A549 (cell line): ENCODE data around the gene OVOL3. TPM values are rescaled to one million over a fixed set of nuclear protein-coding genes. Genes with fewer than 3 reads are reported as not detected.
A peak's percentile ranks its signal among the peaks of the same experiment; 100 is the strongest.

ENCODE experiments used
- ATAC-seq, 2 experiments: fragments of 200-7000 bp in 1 of 2; fragments of >200 bp in 1 of 2; cut with Nextera tagmentation in 1 of 2; cut with Tn5 transposase in 1 of 2; 3 replicates each; pipeline versions ENCODE4 v1.8.0 to v1.9.1; 2018 to 2020; ENCODE audit warnings: mild to moderate bottlenecking in 1 of 2, moderate library complexity in 1 of 2
- CTCF ChIA-PET: fragments of 300-600 bp; sonication (Branson Sonifier 250); formaldehyde crosslinking; extraction: SDS; loops from one replicate; lab custom pipeline; 2021; ENCODE audit warnings: antibody characterized with exemption, inconsistent platforms; lab: Yijun Ruan, JAX
- POLR2A ChIA-PET: fragments of 350-600 bp; formaldehyde crosslinking; extraction: SDS; loops from one replicate; lab custom pipeline; 2021; ENCODE audit warnings: antibody characterized with exemption, inconsistent platforms; lab: Yijun Ruan, JAX
- DNase-seq, 2 experiments: peaks; one replicate each; pipeline versions ENCODE4 v3.0.0 to v3.0.0-alpha.2; 2011 to 2016; ENCODE audit warnings: low read depth in 1 of 2, low spot score in 1 of 2
- FAIRE-seq: peaks from 2 replicates; lab custom pipeline; 2011; peaks lifted over from hg19 to GRCh38; lab: Jason Lieb, UNC
- H3K27ac ChIP-seq, 2 experiments: fragments of >200 bp; sonication (Bioruptor Twin); formaldehyde crosslinking; 3 replicates each; pipeline ENCODE4 v1.5.1; 2016 to 2017
- H3K4me1 ChIP-seq: fragments of >200 bp; sonication (Bioruptor Twin); formaldehyde crosslinking; 3 replicates; pipeline ENCODE4 v1.6.1; 2016
- H3K4me2 ChIP-seq: fragments of >200 bp; sonication (Bioruptor Twin); formaldehyde crosslinking; 3 replicates; pipeline ENCODE4 v1.6.1; 2016
- H3K4me3 ChIP-seq: fragments of >200 bp; sonication (Bioruptor Twin); formaldehyde crosslinking; 3 replicates; pipeline ENCODE4 v1.5.1; 2016
- H3K9me3 ChIP-seq: fragments of >200 bp; sonication (Bioruptor Twin); formaldehyde crosslinking; 3 replicates; pipeline ENCODE4 v1.6.1; 2016
- ATOH8 ChIP-seq: fragments of 250-450 bp; sonication (Bioruptor Pico); IDR thresholded peaks from 2 replicates; pipeline ENCODE4 v1.5.0; 2020; ENCODE audit warnings: low read depth, mild to moderate bottlenecking, moderate library complexity
- CBX8 ChIP-seq: fragments of 200-600 bp; sonication (generic); IDR thresholded peaks from 2 replicates; pipeline ENCODE4 v1.6.1; 2016
- CHD2 ChIP-seq: fragments of 150-350 bp; IDR thresholded peaks from 2 replicates; pipeline ENCODE4 v1.6.1; 2014; ENCODE audit warnings: low read length; ENCODE audit not compliant: partially characterized antibody
- CHD4 ChIP-seq: fragments of 200-600 bp; sonication (generic); IDR thresholded peaks from 2 replicates; pipeline ENCODE4 v1.6.1; 2016; ENCODE audit warnings: antibody characterized with exemption, mild to moderate bottlenecking, borderline replicate concordance
- EHMT2 ChIP-seq: fragments of 200-600 bp; sonication (generic); IDR thresholded peaks from 2 replicates; pipeline ENCODE4 v1.6.1; 2016; ENCODE audit warnings: antibody characterized with exemption, low read depth, mild to moderate bottlenecking, moderate library complexity
- EP300 ChIP-seq, 2 experiments: fragments of >200 bp; sonication (Bioruptor Twin); formaldehyde crosslinking; IDR thresholded peaks; 2 replicates in 1 of 2; 3 replicates in 1 of 2; pipeline ENCODE4 v1.6.1; 2016 to 2017
- FOSB ChIP-seq: fragments of 250-450 bp; sonication (Bioruptor Pico); IDR thresholded peaks from 2 replicates; pipeline ENCODE4 v1.5.0; 2020; ENCODE audit warnings: mild to moderate bottlenecking, moderate library complexity
- GATA3 ChIP-seq: IDR thresholded peaks from 2 replicates; pipeline ENCODE4 v1.6.1; 2012; ENCODE audit warnings: borderline replicate concordance
- HOXA7 ChIP-seq: fragments of 250-450 bp; sonication (Bioruptor Pico); IDR thresholded peaks from 2 replicates; pipeline ENCODE4 v1.5.0; 2020; ENCODE audit warnings: mild to moderate bottlenecking, moderate library complexity
- HOXB13 ChIP-seq: fragments of 250-450 bp; sonication (Bioruptor Pico); IDR thresholded peaks from 2 replicates; pipeline ENCODE4 v1.5.0; 2020; ENCODE audit warnings: low read depth, mild to moderate bottlenecking, moderate library complexity
- HOXB5 ChIP-seq: fragments of 250-450 bp; sonication (Bioruptor Pico); IDR thresholded peaks from 2 replicates; pipeline ENCODE4 v1.5.0; 2020; ENCODE audit warnings: mild to moderate bottlenecking, moderate library complexity
- JUN ChIP-seq, 2 experiments: fragments of >200 bp; sonication (Bioruptor Twin); formaldehyde crosslinking; IDR thresholded peaks; 2 replicates in 1 of 2; 3 replicates in 1 of 2; pipeline ENCODE4 v1.6.1; 2016 to 2017
- JUNB ChIP-seq: fragments of >200 bp; sonication (Bioruptor Twin); formaldehyde crosslinking; IDR thresholded peaks from 2 replicates; pipeline ENCODE4 v1.6.1; 2016
- KDM5A ChIP-seq: fragments of 200-600 bp; sonication (generic); IDR thresholded peaks from 2 replicates; pipeline ENCODE4 v1.6.1; 2016; ENCODE audit warnings: antibody characterized with exemption, mild to moderate bottlenecking
- MAFK ChIP-seq: fragments of 450-650 bp; IDR thresholded peaks from 2 replicates; pipeline ENCODE4 v1.6.1; 2014; ENCODE audit not compliant: partially characterized antibody
- MAZ ChIP-seq: fragments of 150-350 bp; IDR thresholded peaks from 2 replicates; pipeline ENCODE4 v1.6.1; 2014; ENCODE audit warnings: antibody characterized with exemption, low read depth, low read length, borderline replicate concordance
- MYC ChIP-seq: IDR thresholded peaks from 2 replicates; pipeline ENCODE4 v1.6.1; 2012; ENCODE audit warnings: mild to moderate bottlenecking, inconsistent platforms, low read length, improper control_type of control experiment, borderline replicate concordance
- NPAS2 ChIP-seq: fragments of 250-450 bp; sonication (Bioruptor Pico); IDR thresholded peaks from 2 replicates; pipeline ENCODE4 v1.8.0; 2022; ENCODE audit warnings: mild to moderate bottlenecking, moderate library complexity, borderline replicate concordance
- PBX3 ChIP-seq: IDR thresholded peaks from 2 replicates; pipeline ENCODE4 v1.6.1; 2012
- POLR2A ChIP-seq: IDR thresholded peaks from 2 replicates; pipeline ENCODE4 v1.6.1; 2012; ENCODE audit warnings: mild to moderate bottlenecking, low read length
- RARB ChIP-seq: fragments of 250-450 bp; sonication (Bioruptor Pico); IDR thresholded peaks from 2 replicates; pipeline ENCODE4 v1.8.0; 2021; ENCODE audit warnings: mild to moderate bottlenecking, moderate library complexity
- RFX5 ChIP-seq: fragments of 450-650 bp; IDR thresholded peaks from 2 replicates; pipeline ENCODE4 v1.7.1; 2014; ENCODE audit warnings: antibody characterized with exemption, mild to moderate bottlenecking, moderate library complexity
- RNF2 ChIP-seq: fragments of 200-600 bp; sonication (generic); IDR thresholded peaks from 2 replicates; pipeline ENCODE4 v1.6.1; 2016; ENCODE audit warnings: low read depth, mild to moderate bottlenecking, antibody characterized with exemption, moderate library complexity, borderline replicate concordance
- TP53 ChIP-seq: fragments of 250-450 bp; sonication (Bioruptor Pico); IDR thresholded peaks from 2 replicates; pipeline ENCODE4 v1.5.0; 2021; ENCODE audit warnings: mild to moderate bottlenecking, moderate library complexity
- USF2 ChIP-seq: fragments of 450-650 bp; IDR thresholded peaks from 2 replicates; pipeline ENCODE4 v1.6.1; 2014; ENCODE audit warnings: antibody characterized with exemption
- ZFP36 ChIP-seq: fragments of 450-650 bp; IDR thresholded peaks from 2 replicates; pipeline ENCODE4 v1.6.1; 2014; ENCODE audit warnings: borderline replicate concordance; ENCODE audit not compliant: partially characterized antibody
- WGBS: methylation state at CpG from one replicate; pipeline ENCODE4 v1.1.6; 2017; ENCODE audit errors: missing lambda C conversion rate; 5-methylcytosine and 5-hydroxymethylcytosine counted together
- polyA plus RNA-seq, 4 experiments: library from polyadenylated mRNA; depleted of rRNA in 3 of 4; stranded (reverse); fragments of >200 nt; fragmentation: RNase III in 1 of 4; extraction: RNeasy Plus Mini Kit Qiagen cat#74134 plus additional on column Dnase treatment in 1 of 4; gene quantifications; 2 replicates in 3 of 4; 3 replicates in 1 of 4; pipeline ENCODE4 v1.2.3, GENCODE V29; 2011 to 2017

OVOL3 gene
- polyA plus RNA-seq, 2 of the 4 experiments (the other 2 are of a cell fraction) = 0.14 TPM; not detected in 1

GRCh38 chr19:36081894-36082293, 29.0 kb upstream of the OVOL3 start:
- FAIRE-seq = no peak
- no peak overlapping the region for H3K4me2 ChIP-seq
- no peak overlapping the region for H3K27ac ChIP-seq
- H3K9me3 ChIP-seq = no peaks in the 10 kb centered on the region
- no peak for TF ChIP-seq ZFP36
- TF ChIP-seq ATOH8 (CRISPR knock-in tag) = no peak
- TF ChIP-seq HOXB13 = no peak
- TF ChIP-seq RFX5 = no peak
- no peak for TF ChIP-seq JUN (IDR thresholded peaks at IDR 0.05)
- CTCF ChIA-PET = interaction anchor here (0.5 to 2.3 kb wide), 6 partner anchors 8 to 481 kb away, joined by 3 to 8 read pairs (median 4); no protein-coding TSS in a partner anchor
- 83% methylated on average over 7 of the region's 7 CpGs for WGBS
- H3K4me1 ChIP-seq = 0 out of 3 replicates have a peak, but pooled peaks cover 5% of the 10 kb centered on the region
- no peak for DNase-seq
- H3K4me3 ChIP-seq = no peak overlapping the region
- no peak for ATAC-seq
- POLR2A ChIA-PET = interaction anchor here (0.7 kb wide), 1 partner anchor 33 kb away, joined by 3 read pairs; the partner anchor contains the start of gene POLR2I

GRCh38 chr19:36082916-36083315, 28.0 kb upstream of the OVOL3 start:
- ATAC-seq = no peak; a peak in 1 of 6 replicates
- Histone ChIP-seq H3K4me2 (no peak overlapping the region), H3K4me1 (0 out of 3 replicates have a peak, but pooled peaks cover 5% of the 10 kb centered on the region), H3K4me3 (no peak overlapping the region), H3K9me3 (no peaks in the 10 kb centered on the region), H3K27ac (no peak overlapping the region)
- ChIA-PET POLR2A (interaction anchor here (1.2 to 1.4 kb wide), 2 partner anchors 29 to 32 kb away, joined by 3 to 4 read pairs; partner anchors contain the start of genes POLR2I, THAP8 and WDR62), CTCF (interaction anchor here (1.2 to 2.6 kb wide), 10 partner anchors 9 to 152 kb away, joined by 3 to 11 read pairs (median 4); no protein-coding TSS in a partner anchor)
- DNase-seq = no peak
- WGBS = 93% methylated on average over 13 of the region's 13 CpGs
- TF ChIP-seq ATOH8 (CRISPR knock-in tag) = no peak
- no peak for TF ChIP-seq POLR2A
- no peak for TF ChIP-seq CBX8
- TF ChIP-seq KDM5A = no peak
- no peak for TF ChIP-seq TP53
- no peak for TF ChIP-seq HOXA7 (CRISPR knock-in tag)
- TF ChIP-seq MYC = no peak
- no peak for TF ChIP-seq MAFK
- no peak for TF ChIP-seq FOSB
- TF ChIP-seq RARB = no peak
- TF ChIP-seq EP300 (IDR thresholded peaks at IDR 0.05) = no peak
- no peak for TF ChIP-seq RNF2
- no peak for TF ChIP-seq HOXB5
- TF ChIP-seq EHMT2 = no peak
- TF ChIP-seq CHD4 = no peak
- no peak for TF ChIP-seq CHD2
- no peak for TF ChIP-seq USF2
- TF ChIP-seq JUNB = no peak
- FAIRE-seq = no peak

DNA sequence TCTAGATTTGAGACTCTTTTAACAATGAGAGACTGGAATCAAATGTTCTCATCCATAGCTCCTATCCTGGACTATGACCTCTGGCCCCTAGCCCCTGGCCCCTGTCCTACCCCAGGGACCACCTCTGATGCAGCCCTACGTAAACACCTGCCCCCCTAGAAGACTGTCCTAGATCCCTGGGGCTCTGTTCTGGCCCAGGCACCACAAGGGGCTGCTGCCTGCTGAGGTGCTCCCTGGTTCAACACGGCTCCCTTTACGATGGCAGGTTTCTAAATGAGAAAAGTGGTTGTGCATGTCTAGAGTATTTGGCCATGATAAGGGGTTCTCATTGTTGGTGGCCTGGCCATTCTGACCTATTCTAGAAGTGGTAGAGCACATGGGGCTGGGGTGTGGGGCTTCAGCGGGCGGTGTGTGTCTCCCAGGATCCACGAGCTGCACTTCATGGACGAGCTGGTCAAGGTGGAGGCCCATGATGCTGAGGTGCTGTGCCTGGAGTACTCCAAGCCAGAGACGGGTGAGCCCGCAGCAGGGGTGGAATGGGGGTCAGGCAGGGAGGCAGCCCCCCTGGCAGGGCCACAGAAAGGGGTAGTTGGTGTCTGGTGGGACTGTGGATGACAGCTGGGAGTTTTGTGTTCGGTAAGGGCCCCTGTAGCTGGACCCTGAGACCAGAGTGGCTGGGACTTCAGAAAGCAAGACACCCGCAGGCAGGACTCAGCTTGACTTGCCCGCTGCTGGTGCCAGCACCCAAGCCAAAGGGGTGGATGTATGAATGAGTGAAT, 26.5 kb upstream of the OVOL3 start:
- H3K4me1 ChIP-seq = 0 out of 3 replicates have a peak, but pooled peaks cover 5% of the 10 kb centered on the region
- 92% methylated on average over 12 of the region's 12 CpGs for whole genome bisulfite sequencing
- peak in 1 of 2 experiments; percentile 8; a peak in 1 of 6 replicates for ATAC-seq
- POLR2A ChIA-PET = interaction anchor here (1.4 kb wide), 1 partner anchor 30 kb away, joined by 4 read pairs; the partner anchor contains the start of genes THAP8 and WDR62
- no peak for TF ChIP-seq JUNB
- TF ChIP-seq PBX3 = no peak
- no peak for TF ChIP-seq MAZ
- no peak for TF ChIP-seq GATA3
- TF ChIP-seq MAFK = no peak
- TF ChIP-seq NPAS2 (CRISPR knock-in tag) = no peak
- TF ChIP-seq, all 56 proteins: peak for 0
- no peak overlapping the region for H3K4me3 ChIP-seq
- no peak for DNase-seq
- no peaks in the 10 kb centered on the region for H3K9me3 ChIP-seq
- no peak overlapping the region for H3K4me2 ChIP-seq
- CTCF ChIA-PET = interaction anchor here (0.6 to 2.6 kb wide), 12 partner anchors 13 to 554 kb away, joined by 3 to 11 read pairs (median 4); no protein-coding TSS in a partner anchor
- FAIRE-seq = no peak
- H3K27ac ChIP-seq = no peak overlapping the region
